Ishikawa (cell line): Measurements from ENCODE around the gene MRPL1.

Source experiments
- CEBPB ChIP-seq: IDR thresholded peaks from 2 replicates; pipeline ENCODE4 v1.6.1; 2012
- CREB1 ChIP-seq: IDR thresholded peaks from 2 replicates; pipeline ENCODE4 v1.6.1; 2012; ENCODE audit warnings: low read depth
- EP300 ChIP-seq: IDR thresholded peaks from 2 replicates; pipeline ENCODE4 v1.6.1; 2012; ENCODE audit warnings: borderline replicate concordance
- FOXM1 ChIP-seq: IDR thresholded peaks from 2 replicates; pipeline ENCODE4 v1.6.1; 2012; ENCODE audit warnings: low read depth, borderline replicate concordance
- NFIC ChIP-seq: IDR thresholded peaks from 2 replicates; pipeline ENCODE4 v1.6.1; 2012
- RAD21 ChIP-seq: IDR thresholded peaks from 2 replicates; pipeline ENCODE4 v1.6.1; 2012; ENCODE audit warnings: low read depth
- TAF1 ChIP-seq: IDR thresholded peaks from 2 replicates; pipeline ENCODE4 v1.6.1; 2012; ENCODE audit warnings: low read depth, mild to moderate bottlenecking
- TCF12 ChIP-seq: IDR thresholded peaks from 2 replicates; pipeline ENCODE4 v1.6.1; 2012; ENCODE audit warnings: low read depth
- TEAD4 ChIP-seq: IDR thresholded peaks from 2 replicates; pipeline ENCODE4 v1.6.1; 2012
- YY1 ChIP-seq: IDR thresholded peaks from 2 replicates; pipeline ENCODE4 v1.6.1; 2012; ENCODE audit warnings: low read depth
- ZBTB7A ChIP-seq: IDR thresholded peaks from 2 replicates; pipeline ENCODE4 v1.6.1; 2012; ENCODE audit warnings: low read depth
- TF ChIP-seq, protein P1 (sequence below): IDR thresholded peaks from 2 replicates; pipeline ENCODE4 v1.6.1; 2012
- TF ChIP-seq, protein P2 (sequence below): IDR thresholded peaks from 2 replicates; pipeline ENCODE4 v1.6.1; 2012; ENCODE audit warnings: low read depth, mild to moderate bottlenecking
- TF ChIP-seq, protein P3 (sequence below): IDR thresholded peaks from 2 replicates; pipeline ENCODE4 v1.6.1; 2012

- TF ChIP-seq, protein P1, sequence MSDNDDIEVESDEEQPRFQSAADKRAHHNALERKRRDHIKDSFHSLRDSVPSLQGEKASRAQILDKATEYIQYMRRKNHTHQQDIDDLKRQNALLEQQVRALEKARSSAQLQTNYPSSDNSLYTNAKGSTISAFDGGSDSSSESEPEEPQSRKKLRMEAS: no peak
- TF ChIP-seq YY1: no peak
- TF ChIP-seq FOXM1: no peak
- TF ChIP-seq CEBPB: no peak
- TF ChIP-seq TAF1: no peak
- no peak for TF ChIP-seq RAD21
- TF ChIP-seq TCF12: no peak
- TF ChIP-seq EP300: no peak
- TF ChIP-seq, protein P2, sequence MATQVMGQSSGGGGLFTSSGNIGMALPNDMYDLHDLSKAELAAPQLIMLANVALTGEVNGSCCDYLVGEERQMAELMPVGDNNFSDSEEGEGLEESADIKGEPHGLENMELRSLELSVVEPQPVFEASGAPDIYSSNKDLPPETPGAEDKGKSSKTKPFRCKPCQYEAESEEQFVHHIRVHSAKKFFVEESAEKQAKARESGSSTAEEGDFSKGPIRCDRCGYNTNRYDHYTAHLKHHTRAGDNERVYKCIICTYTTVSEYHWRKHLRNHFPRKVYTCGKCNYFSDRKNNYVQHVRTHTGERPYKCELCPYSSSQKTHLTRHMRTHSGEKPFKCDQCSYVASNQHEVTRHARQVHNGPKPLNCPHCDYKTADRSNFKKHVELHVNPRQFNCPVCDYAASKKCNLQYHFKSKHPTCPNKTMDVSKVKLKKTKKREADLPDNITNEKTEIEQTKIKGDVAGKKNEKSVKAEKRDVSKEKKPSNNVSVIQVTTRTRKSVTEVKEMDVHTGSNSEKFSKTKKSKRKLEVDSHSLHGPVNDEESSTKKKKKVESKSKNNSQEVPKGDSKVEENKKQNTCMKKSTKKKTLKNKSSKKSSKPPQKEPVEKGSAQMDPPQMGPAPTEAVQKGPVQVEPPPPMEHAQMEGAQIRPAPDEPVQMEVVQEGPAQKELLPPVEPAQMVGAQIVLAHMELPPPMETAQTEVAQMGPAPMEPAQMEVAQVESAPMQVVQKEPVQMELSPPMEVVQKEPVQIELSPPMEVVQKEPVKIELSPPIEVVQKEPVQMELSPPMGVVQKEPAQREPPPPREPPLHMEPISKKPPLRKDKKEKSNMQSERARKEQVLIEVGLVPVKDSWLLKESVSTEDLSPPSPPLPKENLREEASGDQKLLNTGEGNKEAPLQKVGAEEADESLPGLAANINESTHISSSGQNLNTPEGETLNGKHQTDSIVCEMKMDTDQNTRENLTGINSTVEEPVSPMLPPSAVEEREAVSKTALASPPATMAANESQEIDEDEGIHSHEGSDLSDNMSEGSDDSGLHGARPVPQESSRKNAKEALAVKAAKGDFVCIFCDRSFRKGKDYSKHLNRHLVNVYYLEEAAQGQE: no peak
- no peak for TF ChIP-seq NFIC
- TF ChIP-seq ZBTB7A: no peak
- no peak for TF ChIP-seq CREB1
- TF ChIP-seq TEAD4: no peak
- TF ChIP-seq, protein P3, sequence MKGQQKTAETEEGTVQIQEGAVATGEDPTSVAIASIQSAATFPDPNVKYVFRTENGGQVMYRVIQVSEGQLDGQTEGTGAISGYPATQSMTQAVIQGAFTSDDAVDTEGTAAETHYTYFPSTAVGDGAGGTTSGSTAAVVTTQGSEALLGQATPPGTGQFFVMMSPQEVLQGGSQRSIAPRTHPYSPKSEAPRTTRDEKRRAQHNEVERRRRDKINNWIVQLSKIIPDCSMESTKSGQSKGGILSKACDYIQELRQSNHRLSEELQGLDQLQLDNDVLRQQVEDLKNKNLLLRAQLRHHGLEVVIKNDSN: no peak
Observed at GRCh38 chr4:77848508-77848907, 14.1 kb upstream of the MRPL1 start.
